ENCODE results near the gene FAM193A.
A peak's percentile ranks its signal among the peaks of the same experiment; 100 is the strongest.
"Not testable (repeated sequence)": the region's sequence is repeated elsewhere in the genome, so short reads cannot be mapped to it uniquely, and the experiment has no call there.

FAM193A gene

GRCh38 chr4:2516635-2517034, 19.8 kb upstream of the FAM193A start:
- DNase-seq (ENCODE audit: low spot score): peak; percentile 7

- DNase-seq (ENCODE audit: low spot score): no peak
Observed at GRCh38 chr4:2526559-2526958, 9.9 kb upstream of the FAM193A start.

GRCh38 chr4:2534904-2535375, 1.5 kb upstream of the FAM193A start:
- no peak for DNase-seq (ENCODE audit: low spot score)

GRCh38 chr4:2535376-2536192, 863 bp upstream of the FAM193A start:
- peak; percentile 43 for DNase-seq (ENCODE audit: low spot score)

- DNase-seq (ENCODE audit: low spot score): peak; percentile 53
Observed at GRCh38 chr4:2537011-2537830, 774 bp downstream of the FAM193A start.

GRCh38 chr4:2543580-2544191, 7.2 kb downstream of the FAM193A start:
- DNase-seq (ENCODE audit: low spot score): not testable (repeated sequence)

- DNase-seq (ENCODE audit: low spot score): no peak
Observed at GRCh38 chr4:2545321-2546013, 9.0 kb downstream of the FAM193A start.

- no peak for DNase-seq (ENCODE audit: low spot score)
Observed at GRCh38 chr4:2546286-2546823, 9.9 kb downstream of the FAM193A start.

GRCh38 chr4:2546961-2547691, 10.7 kb downstream of the FAM193A start:
- DNase-seq (ENCODE audit: low spot score): not testable (repeated sequence)

- no peak for DNase-seq (ENCODE audit: low spot score)
Observed at GRCh38 chr4:2551118-2551517, 14.7 kb downstream of the FAM193A start.

- no peak for DNase-seq (ENCODE audit: low spot score)
Observed at GRCh38 chr4:2552806-2553205, 16.4 kb downstream of the FAM193A start.

GRCh38 chr4:2558301-2558700, 21.9 kb downstream of the FAM193A start:
- no peak for DNase-seq (ENCODE audit: low spot score)

- DNase-seq (ENCODE audit: low spot score): no peak
Observed at GRCh38 chr4:2560167-2560566, 23.7 kb downstream of the FAM193A start.

- no peak for DNase-seq (ENCODE audit: low spot score)
Observed at GRCh38 chr4:2565533-2565932, 29.1 kb downstream of the FAM193A start.

- no peak for DNase-seq (ENCODE audit: low spot score)
Observed at GRCh38 chr4:2570036-2570435, 33.6 kb downstream of the FAM193A start.

GRCh38 chr4:2570551-2571222, 34.2 kb downstream of the FAM193A start:
- no peak for DNase-seq (ENCODE audit: low spot score)

- no peak for DNase-seq (ENCODE audit: low spot score)
Observed at GRCh38 chr4:2572076-2572475, 35.6 kb downstream of the FAM193A start.

GRCh38 chr4:2572866-2573265, 36.4 kb downstream of the FAM193A start:
- DNase-seq (ENCODE audit: low spot score): no peak

GRCh38 chr4:2574009-2574408, 37.6 kb downstream of the FAM193A start:
- no peak for DNase-seq (ENCODE audit: low spot score)

- no peak for DNase-seq (ENCODE audit: low spot score)
Observed at GRCh38 chr4:2574863-2575262, 38.4 kb downstream of the FAM193A start.
